ENCODE results near the gene STIMATE. TPM values are rescaled to one million over a fixed set of nuclear protein-coding genes. Genes with fewer than 3 reads are reported as not detected.
A peak's percentile ranks its signal among the peaks of the same experiment; 100 is the strongest.

Gene STIMATE
- total RNA-seq, 1 experiment from 2014 or later: 15.7 TPM

DNA sequence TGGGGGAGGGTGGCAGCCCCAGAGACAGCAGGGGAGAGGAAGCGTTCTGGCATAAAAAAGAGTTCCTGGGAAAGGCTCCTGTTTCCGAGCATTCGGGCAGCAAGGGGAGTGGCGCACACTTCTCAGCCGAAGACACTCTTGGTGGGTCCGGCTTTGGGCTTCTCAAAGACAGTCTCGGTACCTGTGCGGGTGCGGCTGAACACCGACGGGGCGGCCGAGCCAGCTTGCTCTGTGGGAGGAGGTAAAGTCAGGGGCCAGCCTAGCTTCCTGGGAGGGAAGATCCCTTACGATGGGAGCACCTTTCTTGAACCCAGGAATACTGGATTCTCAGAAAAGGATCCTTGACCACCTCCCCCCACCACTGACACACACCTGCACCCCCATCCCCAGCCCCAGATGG is 64.1 kb downstream of the STIMATE start:
- TF ChIP-seq, protein P1, sequence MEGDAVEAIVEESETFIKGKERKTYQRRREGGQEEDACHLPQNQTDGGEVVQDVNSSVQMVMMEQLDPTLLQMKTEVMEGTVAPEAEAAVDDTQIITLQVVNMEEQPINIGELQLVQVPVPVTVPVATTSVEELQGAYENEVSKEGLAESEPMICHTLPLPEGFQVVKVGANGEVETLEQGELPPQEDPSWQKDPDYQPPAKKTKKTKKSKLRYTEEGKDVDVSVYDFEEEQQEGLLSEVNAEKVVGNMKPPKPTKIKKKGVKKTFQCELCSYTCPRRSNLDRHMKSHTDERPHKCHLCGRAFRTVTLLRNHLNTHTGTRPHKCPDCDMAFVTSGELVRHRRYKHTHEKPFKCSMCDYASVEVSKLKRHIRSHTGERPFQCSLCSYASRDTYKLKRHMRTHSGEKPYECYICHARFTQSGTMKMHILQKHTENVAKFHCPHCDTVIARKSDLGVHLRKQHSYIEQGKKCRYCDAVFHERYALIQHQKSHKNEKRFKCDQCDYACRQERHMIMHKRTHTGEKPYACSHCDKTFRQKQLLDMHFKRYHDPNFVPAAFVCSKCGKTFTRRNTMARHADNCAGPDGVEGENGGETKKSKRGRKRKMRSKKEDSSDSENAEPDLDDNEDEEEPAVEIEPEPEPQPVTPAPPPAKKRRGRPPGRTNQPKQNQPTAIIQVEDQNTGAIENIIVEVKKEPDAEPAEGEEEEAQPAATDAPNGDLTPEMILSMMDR (IDR thresholded peaks at IDR 0.05): no peak
- no peak for TF ChIP-seq TCF7L2 (IDR thresholded peaks at IDR 0.05; ENCODE audit: low read depth, low read length)
- TF ChIP-seq SIN3A (IDR thresholded peaks at IDR 0.05; ENCODE audit: borderline replicate concordance, insufficient read depth, low read depth, low read length): no peak
- TF ChIP-seq, protein P2, sequence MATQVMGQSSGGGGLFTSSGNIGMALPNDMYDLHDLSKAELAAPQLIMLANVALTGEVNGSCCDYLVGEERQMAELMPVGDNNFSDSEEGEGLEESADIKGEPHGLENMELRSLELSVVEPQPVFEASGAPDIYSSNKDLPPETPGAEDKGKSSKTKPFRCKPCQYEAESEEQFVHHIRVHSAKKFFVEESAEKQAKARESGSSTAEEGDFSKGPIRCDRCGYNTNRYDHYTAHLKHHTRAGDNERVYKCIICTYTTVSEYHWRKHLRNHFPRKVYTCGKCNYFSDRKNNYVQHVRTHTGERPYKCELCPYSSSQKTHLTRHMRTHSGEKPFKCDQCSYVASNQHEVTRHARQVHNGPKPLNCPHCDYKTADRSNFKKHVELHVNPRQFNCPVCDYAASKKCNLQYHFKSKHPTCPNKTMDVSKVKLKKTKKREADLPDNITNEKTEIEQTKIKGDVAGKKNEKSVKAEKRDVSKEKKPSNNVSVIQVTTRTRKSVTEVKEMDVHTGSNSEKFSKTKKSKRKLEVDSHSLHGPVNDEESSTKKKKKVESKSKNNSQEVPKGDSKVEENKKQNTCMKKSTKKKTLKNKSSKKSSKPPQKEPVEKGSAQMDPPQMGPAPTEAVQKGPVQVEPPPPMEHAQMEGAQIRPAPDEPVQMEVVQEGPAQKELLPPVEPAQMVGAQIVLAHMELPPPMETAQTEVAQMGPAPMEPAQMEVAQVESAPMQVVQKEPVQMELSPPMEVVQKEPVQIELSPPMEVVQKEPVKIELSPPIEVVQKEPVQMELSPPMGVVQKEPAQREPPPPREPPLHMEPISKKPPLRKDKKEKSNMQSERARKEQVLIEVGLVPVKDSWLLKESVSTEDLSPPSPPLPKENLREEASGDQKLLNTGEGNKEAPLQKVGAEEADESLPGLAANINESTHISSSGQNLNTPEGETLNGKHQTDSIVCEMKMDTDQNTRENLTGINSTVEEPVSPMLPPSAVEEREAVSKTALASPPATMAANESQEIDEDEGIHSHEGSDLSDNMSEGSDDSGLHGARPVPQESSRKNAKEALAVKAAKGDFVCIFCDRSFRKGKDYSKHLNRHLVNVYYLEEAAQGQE (IDR thresholded peaks at IDR 0.05; ENCODE audit: insufficient read depth in 1 of 2, low read depth in 2 of 2, low read length in 1 of 2): no peak
- no peak for TF ChIP-seq POLR2AphosphoS5 (IDR thresholded peaks at IDR 0.05; ENCODE audit: low read depth, low read length)
- H3K36me3 ChIP-seq (ENCODE audit: control insufficient read depth, insufficient read depth, low read length): no peaks in the 10 kb centered on the region
- H3K27ac ChIP-seq (ENCODE audit: low read length): no peak overlapping the region
- no peaks in the 10 kb centered on the region for H3K27me3 ChIP-seq (ENCODE audit: control insufficient read depth, insufficient read depth, low read length)
- CTCF ChIA-PET: no interaction called here
- ATAC-seq (no peak), DNase-seq (ENCODE audit: low read depth, low spot score) (no peak)
- H3K4me3 ChIP-seq (ENCODE audit: low read depth in 2 of 2, low read length in 2 of 2): no peak overlapping the region
- H3K9me3 ChIP-seq (ENCODE audit: control insufficient read depth, insufficient read depth, low read depth, low read length): no peaks in the 10 kb centered on the region
- in situ Hi-C loops (cut with HindIII; ENCODE audit: low pct_unique_long_range_greater_than_20kb, low sequenced_read_pairs): no loop called here
- no TSS peak for BruUV-seq (replicated peaks)
- POLR2A ChIA-PET: no interaction called here
- intact Hi-C loops (cut with micrococcal nuclease; ENCODE audit: unreplicated experiment): no loop called here
- peaks cover 6% of the 10 kb centered on the region for H3K4me1 ChIP-seq (ENCODE audit: control insufficient read depth, insufficient read depth, low read length)

DNA sequence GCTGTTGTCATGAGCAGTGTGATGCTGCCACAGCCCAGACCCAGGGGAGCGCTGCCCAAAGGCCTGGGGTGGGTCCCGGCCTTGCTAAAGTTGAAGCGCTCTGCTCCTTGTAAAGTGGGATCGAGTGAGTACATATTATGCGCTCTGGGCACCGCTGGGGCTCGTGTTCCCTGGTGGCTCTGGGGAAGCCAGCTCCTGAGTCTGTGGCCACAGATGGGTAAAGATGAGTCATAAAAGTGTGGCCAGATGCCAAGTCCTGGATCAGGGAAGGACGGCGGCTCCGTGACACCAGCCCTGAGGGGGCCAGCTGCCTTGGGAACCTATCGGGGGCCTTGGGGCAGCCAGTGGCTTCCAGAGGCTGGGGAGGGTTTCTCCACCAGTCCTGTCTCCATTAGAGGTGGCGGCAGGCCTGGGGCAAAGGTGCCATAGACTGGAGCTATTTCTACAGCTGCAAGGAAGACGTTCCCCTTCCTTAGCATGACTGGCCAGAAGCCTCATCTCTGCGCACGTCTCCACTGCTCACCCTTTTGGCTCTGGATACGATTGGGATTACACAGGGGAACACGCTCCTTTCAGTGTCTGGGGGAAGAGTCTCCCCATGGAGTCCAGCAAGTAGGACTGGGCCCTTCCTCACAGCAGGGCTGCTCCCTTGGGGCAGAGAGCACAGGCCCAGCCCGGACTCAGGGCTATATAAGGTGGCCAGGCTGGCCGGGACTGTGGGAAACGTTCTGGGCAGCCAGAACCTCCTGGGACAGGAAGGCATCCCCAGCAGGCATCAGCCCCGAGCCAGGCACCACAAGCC is 65.6 kb downstream of the STIMATE start:
- intact Hi-C loops (cut with micrococcal nuclease; ENCODE audit: unreplicated experiment) (no loop called here), in situ Hi-C loops (cut with HindIII; ENCODE audit: low pct_unique_long_range_greater_than_20kb, low sequenced_read_pairs) (no loop called here)
- TF ChIP-seq SIN3A (IDR thresholded peaks at IDR 0.05; ENCODE audit: borderline replicate concordance, insufficient read depth, low read depth, low read length): no peak
- TF ChIP-seq, protein P1 (IDR thresholded peaks at IDR 0.05): no peak
- TF ChIP-seq POLR2AphosphoS5 (IDR thresholded peaks at IDR 0.05; ENCODE audit: low read depth, low read length): no peak
- TF ChIP-seq, protein P2 (IDR thresholded peaks at IDR 0.05; ENCODE audit: insufficient read depth in 1 of 2, low read depth in 2 of 2, low read length in 1 of 2): no peak
- no TSS peak for BruUV-seq (replicated peaks)
- Histone ChIP-seq H3K9me3 (ENCODE audit: control insufficient read depth, insufficient read depth, low read depth, low read length) (no peaks in the 10 kb centered on the region), H3K27ac (ENCODE audit: low read length) (no peak overlapping the region), H3K36me3 (ENCODE audit: control insufficient read depth, insufficient read depth, low read length) (no peaks in the 10 kb centered on the region), H3K4me3 (ENCODE audit: low read depth in 2 of 2, low read length in 2 of 2) (no peak overlapping the region), H3K4me1 (ENCODE audit: control insufficient read depth, insufficient read depth, low read length) (peaks cover 6% of the 10 kb centered on the region), H3K27me3 (ENCODE audit: control insufficient read depth, insufficient read depth, low read length) (no peaks in the 10 kb centered on the region)
- ATAC-seq (peak; percentile 76), DNase-seq (ENCODE audit: low read depth, low spot score) (no peak)
- ChIA-PET POLR2A (no interaction called here), CTCF (no interaction called here)

All from Panc1 (cell line).